T-helper 17 cell (primary cell): Measurements from ENCODE around the gene RFXAP. TPM values are rescaled to one million over a fixed set of nuclear protein-coding genes. Genes with fewer than 3 reads are reported as not detected.

Experiments used
- ATAC-seq: fragments of 150-1000 bp; cut with Tn5 transposase; 2 replicates; pipeline ENCODE4 v1.10.0; 2021; ENCODE audit warnings: mild to moderate bottlenecking, moderate library complexity
- DNase-seq, 3 donors: peaks; one replicate each; pipeline versions ENCODE4 v3.0.0 to v3.0.0-alpha.2; 2020 to 2021
- H3K9me3 ChIP-seq: one replicate; pipeline ENCODE4 v1.7.0; 2013; ENCODE audit warnings: low read length, mild to moderate bottlenecking; ENCODE audit not compliant: control insufficient read depth, poor library complexity, severe bottlenecking
- H3K27ac Mint-ChIP-seq: one replicate; pipeline ENCODE4 v1.8.0; 2022; ENCODE audit warnings: mild to moderate bottlenecking, moderate library complexity, mixed read lengths
- H3K27me3 Mint-ChIP-seq: one replicate; pipeline ENCODE4 v1.8.0; 2022; ENCODE audit warnings: mixed read lengths
- H3K36me3 Mint-ChIP-seq: one replicate; pipeline ENCODE4 v1.8.0; 2022; ENCODE audit warnings: low read depth, mixed read lengths
- H3K4me1 Mint-ChIP-seq: one replicate; pipeline ENCODE4 v1.8.0; 2022; ENCODE audit warnings: mild to moderate bottlenecking, mixed read lengths
- H3K4me3 Mint-ChIP-seq: one replicate; pipeline ENCODE4 v1.8.0; 2022; ENCODE audit warnings: mild to moderate bottlenecking, moderate library complexity, mixed read lengths
- total RNA-seq, 4 donors: library from RNA in 2 of 4; stranded (reverse) in 2 of 4; gene quantifications; one replicate each; pipeline ENCODE4 v1.2.3 and lab custom pipeline; 2022 to 2026

The RFXAP gene
- total RNA-seq, 2 donors from 2014 or later = 4.2 to 6.1 TPM

GRCh38 chr13:36829753-36830152 lies 10.7 kb downstream of the RFXAP start:
- no peak for ATAC-seq
- DNase-seq = no peak
- no peaks in the 10 kb centered on the region for H3K9me3 ChIP-seq
- no peaks in the 10 kb centered on the region for H3K27me3 Mint-ChIP-seq
- H3K4me3 Mint-ChIP-seq = no peak overlapping the region
- no peak overlapping the region for H3K27ac Mint-ChIP-seq
- H3K36me3 Mint-ChIP-seq = no peaks in the 10 kb centered on the region
- H3K4me1 Mint-ChIP-seq = peaks cover 9% of the 10 kb centered on the region

GRCh38 chr13:36831291-36831690 lies 12.3 kb downstream of the RFXAP start:
- no peak overlapping the region for H3K4me3 Mint-ChIP-seq
- no peak overlapping the region for H3K27ac Mint-ChIP-seq
- no peaks in the 10 kb centered on the region for H3K27me3 Mint-ChIP-seq

GRCh38 chr13:36834299-36834698 lies 15.3 kb downstream of the RFXAP start:
- DNase-seq (no peak), ATAC-seq (no peak)
- H3K9me3 ChIP-seq = no peaks in the 10 kb centered on the region
- H3K27me3 Mint-ChIP-seq = no peaks in the 10 kb centered on the region
- no peak overlapping the region for H3K27ac Mint-ChIP-seq
- peaks cover 4% of the 10 kb centered on the region for H3K4me1 Mint-ChIP-seq
- no peak overlapping the region for H3K4me3 Mint-ChIP-seq
- H3K36me3 Mint-ChIP-seq = peaks cover 3% of the 10 kb centered on the region

More at GRCh38 chr13:36831291-36831690, 12.3 kb downstream of the RFXAP start:
- DNase-seq (no peak), ATAC-seq (no peak)
- Mint-ChIP-seq H3K4me1 (peaks cover 7% of the 10 kb centered on the region), H3K36me3 (peaks cover 3% of the 10 kb centered on the region)
- H3K9me3 ChIP-seq = no peaks in the 10 kb centered on the region

- no peak overlapping the region for H3K27ac Mint-ChIP-seq
- DNase-seq (no peak), ATAC-seq (no peak)
- no peaks in the 10 kb centered on the region for H3K27me3 Mint-ChIP-seq
- H3K4me3 Mint-ChIP-seq = no peak overlapping the region
- peaks cover 4% of the 10 kb centered on the region for H3K4me1 Mint-ChIP-seq
- H3K36me3 Mint-ChIP-seq = peaks cover 3% of the 10 kb centered on the region
- no peaks in the 10 kb centered on the region for H3K9me3 ChIP-seq
These were observed 18.5 kb downstream of the RFXAP start for GRCh38 chr13:36837354-36838092.

GRCh38 chr13:36839281-36839680 lies 20.3 kb downstream of the RFXAP start:
- ATAC-seq (no peak), DNase-seq (no peak)
- H3K9me3 ChIP-seq = no peaks in the 10 kb centered on the region
- H3K27me3 Mint-ChIP-seq = no peaks in the 10 kb centered on the region
- H3K4me1 Mint-ChIP-seq = peaks cover 4% of the 10 kb centered on the region
- no peak overlapping the region for H3K27ac Mint-ChIP-seq
- peaks cover 3% of the 10 kb centered on the region for H3K36me3 Mint-ChIP-seq
- H3K4me3 Mint-ChIP-seq = no peak overlapping the region

GRCh38 chr13:36839981-36840380 lies 21.0 kb downstream of the RFXAP start:
- Mint-ChIP-seq H3K36me3 (peaks cover 3% of the 10 kb centered on the region), H3K4me1 (peaks cover 4% of the 10 kb centered on the region), H3K27ac (no peak overlapping the region), H3K27me3 (no peaks in the 10 kb centered on the region), H3K4me3 (no peak overlapping the region)
- ATAC-seq (no peak), DNase-seq (no peak)
- no peaks in the 10 kb centered on the region for H3K9me3 ChIP-seq

- H3K27me3 Mint-ChIP-seq = no peaks in the 10 kb centered on the region
- ATAC-seq (no peak), DNase-seq (no peak)
- no peak overlapping the region for H3K27ac Mint-ChIP-seq
- H3K9me3 ChIP-seq = no peaks in the 10 kb centered on the region
- peaks cover 2% of the 10 kb centered on the region for H3K4me1 Mint-ChIP-seq
- H3K36me3 Mint-ChIP-seq = no peaks in the 10 kb centered on the region
- H3K4me3 Mint-ChIP-seq = no peak overlapping the region
These were observed 21.8 kb downstream of the RFXAP start for GRCh38 chr13:36840718-36841250.

- Mint-ChIP-seq H3K4me3 (no peak overlapping the region), H3K4me1 (peaks cover 2% of the 10 kb centered on the region), H3K27ac (no peak overlapping the region), H3K27me3 (no peaks in the 10 kb centered on the region), H3K36me3 (no peaks in the 10 kb centered on the region)
- DNase-seq (no peak), ATAC-seq (no peak)
- no peaks in the 10 kb centered on the region for H3K9me3 ChIP-seq
These were observed 22.4 kb downstream of the RFXAP start for GRCh38 chr13:36841391-36841790.

- ATAC-seq (no peak), DNase-seq (no peak)
- Mint-ChIP-seq H3K4me1 (peaks cover 3% of the 10 kb centered on the region), H3K36me3 (peaks cover 4% of the 10 kb centered on the region), H3K27ac (no peak overlapping the region), H3K27me3 (peaks cover 15% of the 10 kb centered on the region), H3K4me3 (no peak overlapping the region)
- no peaks in the 10 kb centered on the region for H3K9me3 ChIP-seq
These were observed 28.6 kb downstream of the RFXAP start for GRCh38 chr13:36847606-36848005.

GRCh38 chr13:36848199-36848982 lies 29.4 kb downstream of the RFXAP start:
- Mint-ChIP-seq H3K4me3 (no peak overlapping the region), H3K4me1 (peaks cover 3% of the 10 kb centered on the region), H3K36me3 (peaks cover 4% of the 10 kb centered on the region), H3K27me3 (peaks cover 17% of the 10 kb centered on the region), H3K27ac (no peak overlapping the region)
- H3K9me3 ChIP-seq = no peaks in the 10 kb centered on the region
- DNase-seq (no peak), ATAC-seq (peak; percentile 20)

GRCh38 chr13:36850790-36851438 lies 31.9 kb downstream of the RFXAP start:
- DNase-seq (no peak), ATAC-seq (no peak)
- H3K27me3 Mint-ChIP-seq = peaks cover 22% of the 10 kb centered on the region
- peaks cover 3% of the 10 kb centered on the region for H3K4me1 Mint-ChIP-seq
- H3K4me3 Mint-ChIP-seq = no peak overlapping the region
- H3K36me3 Mint-ChIP-seq = peaks cover 4% of the 10 kb centered on the region
- H3K9me3 ChIP-seq = no peaks in the 10 kb centered on the region
- H3K27ac Mint-ChIP-seq = no peak overlapping the region

- DNase-seq = no peak
- Mint-ChIP-seq H3K36me3 (no peaks in the 10 kb centered on the region), H3K27me3 (peaks cover 36% of the 10 kb centered on the region), H3K4me3 (no peak overlapping the region), H3K4me1 (no peaks in the 10 kb centered on the region), H3K27ac (no peak overlapping the region)
- no peak for ATAC-seq
- no peaks in the 10 kb centered on the region for H3K9me3 ChIP-seq
These were observed 38.2 kb downstream of the RFXAP start for GRCh38 chr13:36857253-36857652.

- no peak overlapping the region for H3K4me3 Mint-ChIP-seq
- peaks cover 40% of the 10 kb centered on the region for H3K27me3 Mint-ChIP-seq
- no peaks in the 10 kb centered on the region for H3K36me3 Mint-ChIP-seq
- H3K9me3 ChIP-seq = no peaks in the 10 kb centered on the region
- no peak for ATAC-seq
- no peak for DNase-seq
- H3K27ac Mint-ChIP-seq = no peak overlapping the region
- H3K4me1 Mint-ChIP-seq = peaks cover 6% of the 10 kb centered on the region
These were observed 39.3 kb downstream of the RFXAP start for GRCh38 chr13:36858290-36858689.
